ENCODE data around the gene IGF2BP1.
"Not testable (repeated sequence)": the region's sequence is repeated elsewhere in the genome, so short reads cannot be mapped to it uniquely, and the experiment has no call there.

The IGF2BP1 gene

GRCh38 chr17:49076573-49077384 lies 79.6 kb downstream of the IGF2BP1 start:
- H3K4me3 ChIP-seq (ENCODE audit: low read depth, low read length) = no peak overlapping the region
- TF ChIP-seq, protein P1, sequence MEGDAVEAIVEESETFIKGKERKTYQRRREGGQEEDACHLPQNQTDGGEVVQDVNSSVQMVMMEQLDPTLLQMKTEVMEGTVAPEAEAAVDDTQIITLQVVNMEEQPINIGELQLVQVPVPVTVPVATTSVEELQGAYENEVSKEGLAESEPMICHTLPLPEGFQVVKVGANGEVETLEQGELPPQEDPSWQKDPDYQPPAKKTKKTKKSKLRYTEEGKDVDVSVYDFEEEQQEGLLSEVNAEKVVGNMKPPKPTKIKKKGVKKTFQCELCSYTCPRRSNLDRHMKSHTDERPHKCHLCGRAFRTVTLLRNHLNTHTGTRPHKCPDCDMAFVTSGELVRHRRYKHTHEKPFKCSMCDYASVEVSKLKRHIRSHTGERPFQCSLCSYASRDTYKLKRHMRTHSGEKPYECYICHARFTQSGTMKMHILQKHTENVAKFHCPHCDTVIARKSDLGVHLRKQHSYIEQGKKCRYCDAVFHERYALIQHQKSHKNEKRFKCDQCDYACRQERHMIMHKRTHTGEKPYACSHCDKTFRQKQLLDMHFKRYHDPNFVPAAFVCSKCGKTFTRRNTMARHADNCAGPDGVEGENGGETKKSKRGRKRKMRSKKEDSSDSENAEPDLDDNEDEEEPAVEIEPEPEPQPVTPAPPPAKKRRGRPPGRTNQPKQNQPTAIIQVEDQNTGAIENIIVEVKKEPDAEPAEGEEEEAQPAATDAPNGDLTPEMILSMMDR (IDR thresholded peaks at IDR 0.05; ENCODE audit: low read depth, low read length) = no peak

DNA sequence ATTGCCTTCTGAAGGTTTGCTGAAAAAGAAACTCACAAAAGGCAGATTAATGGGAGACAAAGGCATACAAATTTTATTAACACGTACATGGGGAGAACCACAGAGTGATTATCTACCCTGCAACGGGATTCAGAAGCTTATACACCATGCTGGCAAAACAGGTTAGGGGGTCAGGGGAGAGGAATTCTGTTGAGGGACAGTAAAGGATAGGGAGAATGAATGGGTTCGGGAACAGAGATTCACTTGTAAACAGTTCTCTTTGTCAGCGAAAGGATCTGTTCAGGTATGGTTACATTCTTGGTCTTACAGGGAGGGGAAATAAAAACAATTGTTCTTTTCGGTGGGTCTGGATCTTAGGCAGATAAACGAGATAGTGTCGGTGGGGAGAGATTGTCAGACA lies 81.1 kb downstream of the IGF2BP1 start:
- TF ChIP-seq, protein P1 (IDR thresholded peaks at IDR 0.05; ENCODE audit: low read depth, low read length) = no peak
- no peak overlapping the region for H3K4me3 ChIP-seq (ENCODE audit: low read depth, low read length)

GRCh38 chr17:49079840-49080663 lies 82.9 kb downstream of the IGF2BP1 start:
- H3K4me3 ChIP-seq (ENCODE audit: low read depth, low read length) = no peak overlapping the region

GRCh38 chr17:49082231-49082630 lies 85.0 kb downstream of the IGF2BP1 start:
- TF ChIP-seq, protein P1 (IDR thresholded peaks at IDR 0.05; ENCODE audit: low read depth, low read length) = no peak
- no peak overlapping the region for H3K4me3 ChIP-seq (ENCODE audit: low read depth, low read length)

More at GRCh38 chr17:49079840-49080663, 82.9 kb downstream of the IGF2BP1 start:
- TF ChIP-seq, protein P1 (IDR thresholded peaks at IDR 0.05; ENCODE audit: low read depth, low read length) = no peak

GRCh38 chr17:49085046-49085445 lies 87.9 kb downstream of the IGF2BP1 start:
- H3K4me3 ChIP-seq (ENCODE audit: low read depth, low read length) = not testable (repeated sequence)

- TF ChIP-seq, protein P1 (IDR thresholded peaks at IDR 0.05; ENCODE audit: low read depth, low read length) = no peak
- H3K4me3 ChIP-seq (ENCODE audit: low read depth, low read length) = no peak overlapping the region
Measured at GRCh38 chr17:49085565-49086315, 88.6 kb downstream of the IGF2BP1 start.

- TF ChIP-seq, protein P1 (IDR thresholded peaks at IDR 0.05; ENCODE audit: low read depth, low read length) = no peak
Measured at GRCh38 chr17:49086316-49086605, 89.1 kb downstream of the IGF2BP1 start.

More at GRCh38 chr17:49086316-49086605, 89.1 kb downstream of the IGF2BP1 start:
- no peak overlapping the region for H3K4me3 ChIP-seq (ENCODE audit: low read depth, low read length)
